NCI-H128 (cell line): ENCODE results near the gene NSUN2.

ENCODE experiments used
- DNase-seq: peaks from one replicate; lab custom pipeline; 2025; ENCODE audit not compliant: unreplicated experiment; lab: John Stamatoyannopoulos, UW

The NSUN2 gene

GRCh38 chr5:6567068-6567467 is 65.8 kb downstream of the NSUN2 start:
- DNase-seq = no peak

- DNase-seq = no peak
Measured at GRCh38 chr5:6565492-6565891, 67.4 kb downstream of the NSUN2 start.

- DNase-seq = no peak
Measured at GRCh38 chr5:6557807-6558575, 74.9 kb downstream of the NSUN2 start.

- DNase-seq = no peak
Measured at GRCh38 chr5:6556802-6557102, 76.1 kb downstream of the NSUN2 start.

- no peak for DNase-seq
Measured at GRCh38 chr5:6556089-6556801, 76.6 kb downstream of the NSUN2 start.

- no peak for DNase-seq
Measured at GRCh38 chr5:6554812-6555211, 78.0 kb downstream of the NSUN2 start.

GRCh38 chr5:6553972-6554371 is 78.9 kb downstream of the NSUN2 start:
- no peak for DNase-seq

GRCh38 chr5:6552612-6553011 is 80.2 kb downstream of the NSUN2 start:
- DNase-seq = no peak

GRCh38 chr5:6551955-6552313 is 80.9 kb downstream of the NSUN2 start:
- no peak for DNase-seq

GRCh38 chr5:6551287-6551954 is 81.4 kb downstream of the NSUN2 start:
- no peak for DNase-seq

- no peak for DNase-seq
Measured at GRCh38 chr5:6550628-6551027, 82.2 kb downstream of the NSUN2 start.
